Mammary epithelial cell (primary cell): ENCODE data around the gene PTRH1.

Experiments used
- CTCF ChIP-seq, 2 donors: IDR thresholded peaks in 1 of 2; conservative IDR thresholded peaks in 1 of 2; 2 replicates each; pipeline ENCODE4 v1.5.1; 2011 to 2012; ENCODE audit warnings: inconsistent platforms in 2 of 2, low read length in 2 of 2, mild to moderate bottlenecking in 2 of 2, control low read depth in 1 of 2, low read depth in 1 of 2; ENCODE audit not compliant: insufficient read depth in 1 of 2; ENCODE audit errors: extremely low read depth in 1 of 2
- EZH2 ChIP-seq: IDR thresholded peaks from 2 replicates; pipeline ENCODE4 v1.6.1; 2012; ENCODE audit warnings: low read length, inconsistent platforms, borderline replicate concordance

- TF ChIP-seq CTCF (conservative IDR thresholded peaks at IDR 0.05 in 1 of 2, IDR thresholded peaks at IDR 0.05 in 1 of 2; ENCODE audit: extremely low read depth in 1 of 2, insufficient read depth in 1 of 2, low read depth in 1 of 2, low read length in 2 of 2) (no peak), EZH2 (no peak)
These were observed 5.4 kb upstream of the PTRH1 start for GRCh38 chr9:127720865-127721227.
